HG02970 (cell line): ENCODE data around the gene C2orf68.
A peak's percentile ranks its signal among the peaks of the same experiment; 100 is the strongest.
"Not testable (repeated sequence)": the region's sequence is repeated elsewhere in the genome, so short reads cannot be mapped to it uniquely, and the experiment has no call there.

Source experiments
- ATAC-seq: cut with Tn5 transposase; IDR thresholded peaks from one replicate; pipeline ENCODE4 v1.9.1; 2021; ENCODE audit warnings: mild to moderate bottlenecking, moderate library complexity, moderate number of reproducible peaks; ENCODE audit not compliant: unreplicated experiment, low FRiP score

C2orf68 gene

DNA sequence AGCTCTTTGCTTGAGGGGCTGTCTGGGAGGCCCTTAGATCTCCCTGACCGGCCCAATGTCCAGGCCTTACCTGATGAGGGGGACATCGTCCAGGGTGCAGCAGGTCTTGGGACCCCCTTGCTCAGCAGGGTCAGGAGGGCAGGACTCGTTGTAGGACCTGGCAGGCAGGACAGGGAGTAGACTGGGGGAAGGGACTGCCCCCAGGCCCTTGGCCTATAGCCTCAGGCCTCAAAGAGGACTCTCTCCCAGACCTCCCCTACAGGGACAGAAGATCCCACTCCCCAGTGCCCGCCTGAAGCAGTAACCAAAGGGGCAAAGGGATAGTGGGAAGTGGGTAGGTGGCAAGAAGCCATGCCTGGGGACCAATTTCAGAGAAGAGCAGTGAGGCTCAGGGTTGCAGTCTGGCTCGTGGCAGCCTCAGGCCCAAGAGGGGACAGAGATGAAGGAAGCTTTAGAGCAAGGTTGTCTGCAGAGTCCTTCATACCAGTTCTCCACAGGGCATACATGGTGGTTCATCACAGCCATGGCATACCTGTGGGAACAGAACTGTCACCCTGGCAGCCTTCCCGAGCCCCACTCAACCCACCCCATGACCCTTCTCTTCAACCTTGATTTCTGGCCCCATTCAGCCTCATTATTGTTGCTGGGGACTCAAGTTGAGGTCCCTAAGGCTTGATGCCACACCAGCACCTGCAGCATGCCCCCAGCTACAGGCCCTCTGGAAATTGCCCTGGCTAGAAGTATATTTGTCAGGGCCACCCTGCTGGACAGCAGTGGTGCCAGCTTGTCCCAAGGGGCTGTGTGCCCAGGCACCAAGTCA is 10.7 kb downstream of the C2orf68 start:
- no peak for ATAC-seq

DNA sequence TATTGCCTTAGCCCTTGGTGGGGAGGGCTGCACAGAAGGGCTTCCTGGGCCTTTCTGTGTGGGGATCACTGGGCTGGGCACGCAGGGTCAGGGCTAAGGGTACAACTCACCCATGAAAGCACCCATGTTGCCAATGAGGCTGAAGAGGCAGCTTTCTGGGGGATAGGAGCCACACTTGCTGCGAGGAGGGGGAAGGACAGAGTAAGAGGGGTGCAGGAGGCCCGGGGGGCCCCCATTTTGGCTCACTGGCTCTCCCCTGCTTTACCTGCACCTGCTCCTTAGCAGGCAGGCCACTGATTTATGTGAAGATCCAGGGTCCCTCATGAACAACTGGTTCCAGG is 11.7 kb downstream of the C2orf68 start:
- no peak for ATAC-seq

DNA sequence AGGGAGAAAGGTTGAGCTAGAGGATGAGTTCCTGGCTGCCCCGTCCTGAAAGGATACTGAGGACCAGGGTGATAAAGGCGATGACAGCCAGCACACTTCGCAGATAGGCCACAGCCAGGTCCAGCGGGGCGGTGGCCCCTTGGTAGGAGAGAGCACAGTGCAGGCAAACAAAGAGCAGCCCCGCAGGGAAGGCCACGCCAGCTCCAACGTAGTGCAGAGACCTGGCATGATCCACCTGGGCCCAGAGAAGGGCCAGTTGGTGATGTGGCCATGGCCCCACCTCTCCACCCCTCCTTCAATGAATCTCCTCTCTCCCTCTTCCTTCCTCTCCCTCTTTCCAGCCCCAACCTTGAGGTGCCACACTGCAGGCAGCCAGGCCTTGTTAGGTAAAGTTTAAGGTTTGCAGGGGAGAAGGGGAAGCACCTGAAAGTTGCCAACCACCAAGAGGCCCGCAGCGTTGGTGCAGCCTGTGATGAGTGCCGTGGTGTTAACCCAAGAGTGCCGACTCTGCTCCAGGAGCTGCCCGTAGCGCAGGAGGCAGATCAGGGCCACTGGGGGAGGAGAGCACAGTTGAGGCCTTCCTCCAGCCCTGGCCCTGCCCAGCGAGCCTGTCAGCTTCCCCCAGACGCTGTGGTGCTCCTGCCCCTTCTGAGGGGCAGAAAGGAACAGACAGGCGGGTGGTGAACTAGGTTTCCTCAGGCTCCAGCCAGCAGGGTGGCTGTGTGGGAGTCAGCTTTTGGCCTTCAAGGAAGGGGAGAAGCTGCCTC is 12.2 kb downstream of the C2orf68 start:
- no peak for ATAC-seq

DNA sequence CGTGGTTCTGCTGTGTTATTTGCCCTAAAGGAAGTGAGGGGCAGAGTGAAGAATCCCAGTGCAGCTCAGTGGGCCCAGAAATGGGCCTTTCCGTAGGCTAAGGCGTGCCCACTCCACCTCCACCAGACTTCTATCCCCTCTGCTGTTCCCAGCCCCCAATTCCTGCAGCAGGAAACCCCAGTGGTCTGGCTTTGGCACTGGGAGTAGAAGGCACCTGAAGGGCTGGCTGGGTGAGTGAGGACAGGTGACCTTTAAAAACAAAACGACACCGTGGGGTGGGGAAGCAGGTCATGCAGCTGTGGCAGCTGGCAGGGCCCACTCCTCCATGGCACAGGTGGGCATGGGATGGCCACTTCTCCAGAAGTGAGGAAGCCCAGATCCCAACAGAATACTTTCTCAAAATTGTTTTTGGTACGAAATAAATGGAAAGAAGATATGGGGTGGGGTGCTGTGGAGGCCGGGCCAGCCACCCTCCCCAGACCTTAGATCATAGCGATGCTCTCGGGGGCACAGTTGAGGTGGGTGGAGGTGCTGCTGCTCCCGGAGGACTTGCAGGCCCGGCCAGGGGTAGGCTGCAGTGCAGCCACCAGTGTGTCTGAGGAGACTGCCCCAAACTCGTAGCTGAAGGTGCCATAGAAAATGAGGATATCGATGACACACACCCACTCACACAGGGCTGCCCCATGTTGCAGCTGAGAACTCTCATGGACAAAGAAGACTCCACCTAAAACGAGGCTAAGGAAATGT is 13.1 kb downstream of the C2orf68 start:
- ATAC-seq = no peak

DNA sequence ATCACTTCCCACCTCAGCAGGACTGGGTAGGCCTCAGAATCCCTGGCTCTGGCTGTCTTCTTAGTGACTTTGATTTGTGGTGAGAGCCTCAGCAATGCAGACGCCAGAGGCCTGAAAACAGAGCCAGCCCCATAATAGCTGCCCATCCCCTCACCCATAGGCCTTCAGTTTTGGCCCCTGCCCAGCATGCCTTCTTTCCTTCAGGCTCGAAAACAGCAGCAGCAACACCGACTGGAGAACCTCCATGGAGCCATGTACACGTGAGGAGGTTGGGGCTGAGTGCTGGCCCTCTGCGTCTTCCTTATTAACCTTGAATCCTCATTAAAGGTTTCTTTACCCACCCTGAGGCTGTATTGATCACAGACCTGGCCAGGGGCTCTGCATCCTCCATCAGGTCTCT is 14.6 kb downstream of the C2orf68 start:
- no peak for ATAC-seq

DNA sequence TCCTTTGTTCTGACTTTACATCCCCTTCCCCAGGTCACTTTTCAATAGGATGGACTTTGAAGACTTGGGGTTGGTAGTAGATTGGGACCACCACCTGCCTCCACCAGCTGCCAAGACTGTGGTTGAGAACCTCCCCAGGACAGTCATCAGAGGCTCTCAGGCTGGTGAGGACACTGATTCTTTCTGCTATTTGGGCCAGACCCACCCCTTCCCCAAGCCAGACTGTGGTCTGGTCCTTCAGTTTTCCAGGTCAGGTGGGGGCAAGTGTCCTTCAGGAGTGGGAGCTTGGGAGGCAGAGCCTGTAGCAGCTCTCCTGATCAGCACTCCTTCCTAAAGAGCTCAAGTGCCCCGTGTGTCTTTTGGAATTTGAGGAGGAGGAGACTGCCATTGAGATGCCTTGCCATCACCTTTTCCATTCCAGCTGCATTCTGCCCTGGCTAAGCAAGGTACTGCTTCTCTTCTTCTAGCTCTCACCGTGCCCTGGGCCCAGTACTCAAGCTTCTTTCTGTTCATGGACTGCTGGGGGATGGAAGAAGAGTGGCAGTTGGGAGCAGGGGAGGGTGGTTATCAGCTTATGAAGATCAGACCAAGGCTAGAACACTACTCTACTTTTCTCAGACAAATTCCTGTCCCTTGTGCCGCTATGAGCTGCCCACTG is 15.3 kb downstream of the C2orf68 start:
- no peak for ATAC-seq

DNA sequence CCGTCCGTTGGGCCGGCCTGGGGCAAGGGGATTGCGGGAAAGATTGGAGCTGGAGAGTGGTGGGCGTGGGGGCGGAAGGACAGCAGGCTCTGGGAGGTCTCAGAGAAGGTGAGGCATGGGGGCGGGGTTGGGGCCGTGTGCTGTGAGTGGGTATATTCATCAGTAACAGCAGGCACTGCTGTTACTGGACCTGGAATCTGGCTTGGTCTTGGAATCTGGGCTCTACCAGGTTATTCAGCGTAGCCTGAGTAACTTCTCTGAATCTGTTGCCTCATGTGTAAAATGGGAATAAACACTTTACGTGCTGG is 15.9 kb downstream of the C2orf68 start:
- ATAC-seq = no peak

DNA sequence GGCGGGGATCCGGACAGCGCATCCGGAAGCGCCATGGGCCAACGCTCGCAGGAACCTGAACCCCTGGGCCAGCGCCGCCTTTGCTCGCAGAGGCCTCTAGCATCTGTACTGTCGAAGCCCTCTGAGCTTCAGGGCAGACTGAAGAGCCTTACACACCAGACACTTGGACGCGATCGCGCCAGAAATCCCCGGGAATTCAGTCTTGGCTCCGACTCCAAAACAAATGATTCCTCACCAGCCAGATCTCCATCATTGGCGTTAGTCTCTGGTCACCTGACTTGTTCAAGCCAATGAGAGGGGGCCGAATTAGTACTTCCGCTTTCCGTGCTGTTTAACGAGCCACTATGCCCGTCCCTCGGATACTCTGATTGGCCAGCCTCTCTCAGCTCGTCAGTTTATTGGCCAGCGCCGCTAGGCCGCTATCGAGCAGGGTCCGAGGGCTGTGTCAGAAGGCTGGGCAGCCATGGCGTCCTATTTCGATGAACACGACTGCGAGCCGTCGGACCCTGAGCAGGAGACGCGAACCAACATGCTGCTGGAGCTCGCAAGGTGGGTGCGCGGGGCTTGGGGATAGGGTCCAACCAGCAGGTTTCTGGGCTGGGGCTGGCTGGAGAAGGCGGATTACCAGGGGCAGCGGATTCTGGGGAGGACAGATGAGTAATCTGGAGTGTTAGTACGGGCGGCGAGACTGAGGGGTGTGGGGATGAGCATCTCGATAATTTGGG is 16.4 kb downstream of the C2orf68 start, which contains the start of gene RNF181:
TSS of gene RNF181 (plus strand) at position 445 of the 725 bp plus-strand sequence. CDS start at position 464, 19 bp downstream.
- ATAC-seq = peak; percentile 96

DNA sequence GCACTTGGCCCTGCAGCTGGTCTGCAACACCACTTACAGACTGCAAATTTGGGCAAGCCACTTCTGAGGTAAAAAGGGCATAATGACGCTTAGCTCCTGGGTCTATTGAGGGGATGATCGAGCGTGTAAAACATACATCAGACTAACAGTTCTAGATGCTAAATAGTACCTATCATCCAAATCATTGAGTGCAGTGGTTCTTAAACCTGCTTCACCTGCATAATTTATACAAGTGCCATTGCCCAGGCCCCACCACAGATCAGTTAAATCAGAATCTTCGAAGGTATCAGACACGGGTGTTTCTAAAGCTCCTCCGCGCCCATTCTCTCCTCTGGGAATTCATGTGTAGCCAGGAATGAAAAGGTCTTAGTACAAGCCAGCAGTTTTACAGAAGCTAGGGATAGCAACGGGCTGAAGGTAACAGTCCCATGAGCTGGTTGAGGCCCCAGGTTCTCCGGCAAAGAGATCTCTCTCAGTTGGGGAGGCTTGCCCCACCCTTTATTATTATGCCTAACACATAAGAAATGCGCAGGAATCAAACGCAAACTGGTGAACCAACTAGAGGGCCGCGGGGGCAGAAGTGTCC is 17.1 kb downstream of the C2orf68 start:
- no peak for ATAC-seq

DNA sequence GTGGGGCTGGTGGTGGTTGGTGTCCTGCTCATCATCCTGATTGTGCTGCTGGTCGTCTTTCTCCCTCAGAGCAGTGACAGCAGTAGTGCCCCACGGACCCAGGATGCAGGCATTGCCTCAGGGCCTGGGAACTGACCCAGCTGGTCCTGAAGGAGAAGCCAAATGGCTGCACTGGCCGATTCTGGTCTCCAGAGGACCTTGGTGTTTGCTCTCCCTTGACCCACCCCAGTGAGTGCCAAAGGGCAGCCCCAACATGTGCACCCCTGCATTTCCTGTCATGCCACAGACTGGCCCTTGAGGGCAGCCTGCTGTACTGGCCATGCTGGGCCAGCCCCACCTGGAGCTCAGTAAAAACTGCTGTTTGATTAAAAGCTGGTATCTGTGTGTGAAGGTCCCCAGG is 18.8 kb downstream of the C2orf68 start:
- no peak for ATAC-seq

DNA sequence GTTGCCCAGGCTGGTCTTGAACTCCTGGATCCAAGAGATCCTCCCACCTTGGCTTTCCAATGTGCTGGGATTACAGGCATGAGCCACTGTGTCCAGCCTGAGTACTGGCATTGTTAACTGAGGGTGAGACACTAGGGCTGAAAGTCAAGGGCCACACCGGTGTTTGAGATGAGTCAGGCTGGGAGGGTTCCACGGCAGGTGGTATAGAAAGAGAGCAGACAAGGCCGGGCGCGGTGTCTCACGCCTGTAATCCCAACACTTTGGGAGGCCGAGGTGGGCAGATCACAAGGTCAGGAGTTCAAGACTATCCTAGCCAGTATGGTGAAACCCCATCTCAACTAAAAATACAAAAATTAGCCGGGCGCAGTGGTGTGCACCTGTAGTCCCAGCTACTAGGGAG is 19.6 kb downstream of the C2orf68 start:
- ATAC-seq = not testable (repeated sequence)

DNA sequence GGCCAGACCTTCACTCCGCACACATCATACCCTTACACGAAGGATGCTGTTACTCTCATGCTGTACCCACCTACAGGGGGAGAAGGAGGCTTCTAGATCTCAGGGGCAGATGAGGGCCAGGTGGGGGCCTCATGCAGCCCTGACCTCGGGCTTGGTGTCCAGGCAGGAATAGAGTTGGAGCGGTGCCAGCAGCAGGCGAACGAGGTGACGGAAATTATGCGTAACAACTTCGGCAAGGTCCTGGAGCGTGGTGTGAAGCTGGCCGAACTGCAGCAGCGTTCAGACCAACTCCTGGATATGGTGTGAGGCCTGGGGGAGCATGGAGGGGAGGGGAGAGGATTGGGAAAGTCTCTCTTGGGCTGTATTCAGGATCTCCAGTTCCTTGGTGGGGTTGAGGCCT is 20.3 kb downstream of the C2orf68 start:
- ATAC-seq = no peak

DNA sequence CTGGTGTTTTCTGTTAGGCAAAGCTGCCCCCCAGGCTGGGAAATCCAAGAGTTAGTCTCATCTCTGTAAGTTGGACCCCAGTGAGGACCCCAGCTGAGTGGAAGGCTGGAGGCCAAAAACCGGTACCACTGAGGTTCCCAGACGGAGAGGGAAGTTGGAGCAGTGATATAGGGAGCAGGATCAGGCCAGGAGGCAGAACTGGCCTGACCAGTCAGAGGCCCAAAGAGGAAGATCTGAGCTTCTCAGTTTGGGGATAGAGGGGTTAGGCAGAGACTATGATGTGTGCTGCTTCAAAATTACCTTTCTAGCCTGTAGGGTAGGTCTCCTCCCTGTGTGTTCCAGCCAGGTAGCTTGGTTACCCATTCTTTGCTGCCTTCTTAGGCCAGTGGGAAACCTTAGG is 20.9 kb downstream of the C2orf68 start:
- ATAC-seq = no peak

DNA sequence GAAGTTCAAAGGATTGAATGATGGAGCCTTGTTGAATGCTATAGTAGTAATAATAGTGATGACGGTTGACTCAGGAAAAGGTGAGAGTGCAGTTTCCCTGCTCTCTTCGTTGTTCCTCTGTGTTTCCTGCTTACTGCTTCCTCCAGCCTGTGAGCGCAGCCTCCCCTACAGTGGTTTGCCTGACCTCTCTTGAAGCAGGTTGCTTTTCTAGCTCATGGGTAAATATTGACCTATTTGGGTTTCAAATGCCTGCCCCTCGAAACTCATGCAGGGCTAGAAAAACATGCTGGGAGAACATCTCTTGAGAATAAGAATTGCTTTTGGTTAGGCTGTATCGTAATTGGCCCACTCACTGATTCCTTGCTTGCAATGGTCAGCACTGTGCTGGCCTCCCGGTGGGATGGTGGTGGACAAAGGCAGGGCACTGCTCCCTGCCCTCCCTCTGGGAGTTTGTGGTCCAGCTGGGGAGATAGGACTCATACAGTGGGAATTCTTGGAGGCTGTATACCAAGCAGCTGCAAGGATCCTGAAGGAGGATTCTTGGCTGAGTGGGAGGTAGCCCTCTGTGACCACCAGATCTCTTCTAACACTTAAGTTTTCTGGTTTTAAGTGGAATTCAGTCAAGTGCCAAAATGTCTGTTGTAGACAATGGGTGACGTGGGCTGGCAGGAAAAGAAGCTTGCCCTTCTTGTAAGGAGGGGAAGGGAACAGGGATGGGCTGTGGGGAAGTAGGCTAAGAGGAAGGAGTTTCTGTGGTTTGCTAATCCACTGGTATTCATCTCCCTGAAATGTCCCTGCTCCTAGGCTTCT is 21.7 kb downstream of the C2orf68 start:
- ATAC-seq = no peak

DNA sequence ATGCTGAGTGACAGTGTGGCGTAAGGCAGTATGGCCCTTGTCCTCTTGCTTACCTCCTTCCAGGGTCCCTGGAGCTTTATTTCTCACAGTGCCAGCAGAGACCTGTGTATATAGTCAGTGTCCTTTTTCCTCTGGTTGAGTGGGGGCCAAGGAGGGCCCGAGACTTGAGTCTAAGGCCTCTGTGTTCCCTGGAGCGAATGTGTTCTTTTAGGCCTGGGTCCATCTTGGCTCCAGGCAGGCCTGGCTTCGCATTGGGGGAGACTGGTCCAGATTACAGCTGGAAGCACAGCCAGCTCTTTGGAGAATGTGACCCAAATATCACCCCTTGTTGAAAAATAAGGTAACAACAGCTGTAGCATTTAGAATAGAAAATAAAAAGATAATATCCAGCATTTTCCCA is 22.7 kb downstream of the C2orf68 start:
- ATAC-seq = no peak

DNA sequence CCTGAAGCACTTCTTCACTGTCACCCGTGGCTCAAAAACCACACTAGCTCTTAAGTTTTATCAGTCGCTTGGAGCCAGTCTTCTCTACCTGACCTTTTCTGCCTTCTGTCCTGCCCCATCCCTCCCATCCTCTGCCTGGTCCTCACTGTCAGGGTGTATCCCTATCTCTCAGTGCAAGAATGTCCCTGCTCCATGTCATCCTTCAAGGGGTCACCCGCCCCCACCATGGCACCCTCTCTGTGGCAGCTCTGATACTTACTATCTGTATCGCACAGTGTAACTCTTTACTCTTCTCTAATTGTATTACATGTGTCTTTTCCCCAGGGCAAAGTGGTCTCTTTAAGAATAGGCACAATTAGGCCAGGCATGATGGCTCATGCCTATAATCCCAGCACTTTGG is 23.2 kb downstream of the C2orf68 start:
- ATAC-seq = no peak

DNA sequence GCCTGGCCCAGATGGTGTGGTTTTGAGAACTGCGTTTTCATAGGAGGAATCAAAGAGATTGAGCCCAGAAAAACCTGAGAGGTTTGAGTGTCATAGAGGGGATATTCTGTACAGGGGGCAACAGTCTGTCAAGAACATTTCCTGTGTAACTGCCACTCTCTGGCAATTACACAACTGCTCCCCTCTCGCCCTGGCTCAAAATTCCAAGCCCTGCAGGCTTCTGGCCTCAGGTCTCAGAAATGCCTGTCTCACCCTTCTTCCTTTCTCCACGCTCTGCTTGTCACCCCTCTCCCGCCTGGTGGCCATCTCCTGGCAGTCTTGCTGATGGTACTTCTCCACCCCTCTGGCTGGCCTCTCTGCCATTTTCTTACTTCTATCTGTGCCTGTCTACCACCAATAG is 23.6 kb downstream of the C2orf68 start:
- no peak for ATAC-seq

DNA sequence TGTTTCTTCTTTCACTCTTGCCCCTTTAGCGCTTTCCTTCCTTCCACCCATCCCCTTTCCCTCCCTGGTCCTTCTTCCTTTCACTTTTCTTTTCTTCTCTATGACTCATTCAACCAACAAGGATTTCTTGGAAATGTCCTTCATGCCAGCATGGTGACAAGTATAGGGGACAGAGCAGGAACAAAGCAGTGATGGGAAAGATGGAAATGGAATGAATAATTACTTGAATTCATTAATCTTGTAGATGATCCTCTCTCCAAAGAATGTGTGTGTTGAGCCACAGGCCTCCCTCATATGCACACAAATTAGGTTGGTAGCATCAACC is 26.1 kb downstream of the C2orf68 start:
- ATAC-seq = no peak
